HL-60 (cell line): ENCODE measurements around the gene IQGAP2.

Experiments
- CTCF ChIP-seq: IDR thresholded peaks from one replicate; pipeline ENCODE4 v1.5.1; 2011; ENCODE audit warnings: low read length, control low read depth, inconsistent platforms; ENCODE audit not compliant: insufficient read depth
- GABPA ChIP-seq: IDR thresholded peaks from 2 replicates; pipeline ENCODE4 v1.6.1; 2012; ENCODE audit warnings: low read depth
- POLR2AphosphoS5 ChIP-seq: IDR thresholded peaks from 2 replicates; pipeline ENCODE4 v1.6.1; 2012; ENCODE audit warnings: low read depth
- REST ChIP-seq: IDR thresholded peaks from 2 replicates; pipeline ENCODE4 v1.6.1; 2012; ENCODE audit warnings: low read depth; ENCODE audit not compliant: insufficient replicate concordance
- SPI1 ChIP-seq: IDR thresholded peaks from 2 replicates; pipeline ENCODE4 v1.6.1; 2012; ENCODE audit warnings: low read depth, mild to moderate bottlenecking, borderline replicate concordance

GRCh38 chr5:76751291-76751690 lies 348.2 kb downstream of the IQGAP2 start:
- TF ChIP-seq CTCF (no peak), REST (no peak), POLR2AphosphoS5 (no peak), GABPA (no peak), SPI1 (no peak)
